Liver (tissue), 9 donors: ENCODE results near the gene FLT1. TPM values are rescaled to one million over a fixed set of nuclear protein-coding genes. Genes with fewer than 3 reads are reported as not detected.

Experiments
- DNase-seq: peaks from one replicate; pipeline ENCODE4 v3.0.0-alpha.2; 2017; ENCODE audit warnings: low spot score
- H3K27ac ChIP-seq, 2 donors: one replicate each; pipeline ENCODE4 v1.7.0; 2013; ENCODE audit warnings: inconsistent platforms in 2 of 2, low read length in 2 of 2, control low read depth in 1 of 2, low read depth in 1 of 2, mild to moderate bottlenecking in 1 of 2
- H3K27me3 ChIP-seq, 4 donors: one replicate each; pipeline versions ENCODE4 v1.6.1 to v1.7.0; 2013; ENCODE audit warnings: low read length in 3 of 4, inconsistent platforms in 1 of 4, mild to moderate bottlenecking in 1 of 4, moderate library complexity in 1 of 4; ENCODE audit not compliant: control insufficient read depth in 4 of 4, insufficient read depth in 4 of 4
- H3K36me3 ChIP-seq, 4 donors: one replicate each; pipeline versions ENCODE4 v1.6.1 to v1.7.0; 2013; ENCODE audit warnings: low read length in 3 of 4, mild to moderate bottlenecking in 3 of 4, low read depth in 1 of 4, moderate library complexity in 1 of 4; ENCODE audit not compliant: control insufficient read depth in 4 of 4, insufficient read depth in 3 of 4
- H3K4me1 ChIP-seq, 4 donors: one replicate each; pipeline versions ENCODE4 v1.6.1 to v1.7.0; 2013; ENCODE audit warnings: low read length in 3 of 4, mild to moderate bottlenecking in 3 of 4, moderate library complexity in 1 of 4; ENCODE audit not compliant: control insufficient read depth in 4 of 4, insufficient read depth in 4 of 4
- H3K4me3 ChIP-seq, 3 donors: one replicate each; pipeline versions ENCODE4 v1.6.1 to v1.7.0; 2013; ENCODE audit warnings: low read length in 3 of 3, control low read depth in 1 of 3, low read depth in 1 of 3, mild to moderate bottlenecking in 1 of 3
- H3K9ac ChIP-seq, 2 donors: one replicate each; pipeline ENCODE4 v1.7.0; 2013; ENCODE audit warnings: low read length in 2 of 2, mild to moderate bottlenecking in 2 of 2, moderate library complexity in 2 of 2, control low read depth in 1 of 2, low read depth in 1 of 2
- H3K9me3 ChIP-seq, 4 donors: one replicate each; pipeline versions ENCODE4 v1.6.1 to v1.7.0; 2013; ENCODE audit warnings: low read length in 3 of 4; ENCODE audit not compliant: control insufficient read depth in 4 of 4
- ATF3 ChIP-seq: IDR thresholded peaks from 2 replicates; pipeline ENCODE4 v1.6.1; 2016; ENCODE audit warnings: antibody characterized with exemption
- EGR1 ChIP-seq, 2 donors: IDR thresholded peaks; 2 replicates each; pipeline ENCODE4 v1.6.1; 2016 to 2018; ENCODE audit warnings: antibody characterized with exemption in 2 of 2, low read depth in 2 of 2
- FOXA2 ChIP-seq: IDR thresholded peaks from 2 replicates; pipeline ENCODE4 v1.6.1; 2016; ENCODE audit warnings: antibody characterized with exemption
- HNF4A ChIP-seq, 2 donors: conservative IDR thresholded peaks; 2 replicates each; pipeline ENCODE4 v1.6.1; 2016; ENCODE audit warnings: antibody characterized with exemption in 2 of 2, mild to moderate bottlenecking in 2 of 2
- JUND ChIP-seq, 2 donors: IDR thresholded peaks; 2 replicates each; pipeline ENCODE4 v1.6.1; 2016; ENCODE audit warnings: antibody characterized with exemption in 2 of 2
- MAX ChIP-seq: IDR thresholded peaks from 2 replicates; pipeline ENCODE4 v1.6.1; 2016; ENCODE audit warnings: antibody characterized with exemption
- NR2F2 ChIP-seq: IDR thresholded peaks from 2 replicates; pipeline ENCODE4 v1.6.1; 2016; ENCODE audit warnings: antibody characterized with exemption
- RAD21 ChIP-seq, 2 donors: IDR thresholded peaks; 2 replicates each; pipeline ENCODE4 v1.6.1; 2016; ENCODE audit warnings: antibody characterized with exemption in 2 of 2, mild to moderate bottlenecking in 2 of 2
- RXRA ChIP-seq, 2 donors: IDR thresholded peaks; 2 replicates each; pipeline ENCODE4 v1.6.1; 2017 to 2018; ENCODE audit warnings: antibody characterized with exemption in 2 of 2, mild to moderate bottlenecking in 1 of 2
- SP1 ChIP-seq: IDR thresholded peaks from 2 replicates; pipeline ENCODE4 v1.6.1; 2018; ENCODE audit warnings: antibody characterized with exemption, mild to moderate bottlenecking
- TAF1 ChIP-seq: conservative IDR thresholded peaks from 2 replicates; pipeline ENCODE4 v1.6.1; 2016; ENCODE audit warnings: antibody characterized with exemption, mild to moderate bottlenecking
- YY1 ChIP-seq: IDR thresholded peaks from 2 replicates; pipeline ENCODE4 v1.6.1; 2016; ENCODE audit warnings: antibody characterized with exemption, mild to moderate bottlenecking
- ZBTB33 ChIP-seq: IDR thresholded peaks from 2 replicates; pipeline ENCODE4 v1.6.1; 2016; ENCODE audit warnings: antibody characterized with exemption
- WGBS: extraction: QIAGEN DNeasy Blood & Tissue Kit; methylation state at CpG from one replicate; pipeline ENCODE4 v1.1.7; 2013; 5-methylcytosine and 5-hydroxymethylcytosine counted together
- polyA plus RNA-seq, 2 donors: library from polyadenylated mRNA; stranded (reverse) in 1 of 2; unstranded in 1 of 2; fragments of 200-250 nt in 1 of 2; fragments of >200 nt in 1 of 2; fragmentation: Nextera tagmentation in 1 of 2; extraction: Ambion mirVana in 1 of 2; gene quantifications; one replicate each; pipeline versions ENCODE4 v1.2.1 to v1.2.3, GENCODE V29; 2013 to 2015
- total RNA-seq, 2 donors: library from RNA; depleted of rRNA; stranded (reverse); fragments of >200 nt; gene quantifications; one replicate each; pipeline ENCODE4 v1.2.3, GENCODE V29; 2014
- TF ChIP-seq, protein P1 (sequence below): fragments of 150-350 bp; IDR thresholded peaks from 2 replicates; pipeline ENCODE4 v1.5.1; 2017; ENCODE audit warnings: improper control_type of control experiment, low read depth, low read length; ENCODE audit not compliant: missing input control
- TF ChIP-seq, protein P2 (sequence below): IDR thresholded peaks from 2 replicates; pipeline ENCODE4 v1.6.1; 2016; ENCODE audit warnings: antibody characterized with exemption, mild to moderate bottlenecking
- donor health status: healthy.
- donor health status: healthy.
- donor health status: healthy.
- donor health status: healthy.
- donor health status: healthy.

Gene FLT1
- total and polyA plus RNA-seq, 4 donors, result 4.1 to 19.7 (median 9.3) TPM

DNA sequence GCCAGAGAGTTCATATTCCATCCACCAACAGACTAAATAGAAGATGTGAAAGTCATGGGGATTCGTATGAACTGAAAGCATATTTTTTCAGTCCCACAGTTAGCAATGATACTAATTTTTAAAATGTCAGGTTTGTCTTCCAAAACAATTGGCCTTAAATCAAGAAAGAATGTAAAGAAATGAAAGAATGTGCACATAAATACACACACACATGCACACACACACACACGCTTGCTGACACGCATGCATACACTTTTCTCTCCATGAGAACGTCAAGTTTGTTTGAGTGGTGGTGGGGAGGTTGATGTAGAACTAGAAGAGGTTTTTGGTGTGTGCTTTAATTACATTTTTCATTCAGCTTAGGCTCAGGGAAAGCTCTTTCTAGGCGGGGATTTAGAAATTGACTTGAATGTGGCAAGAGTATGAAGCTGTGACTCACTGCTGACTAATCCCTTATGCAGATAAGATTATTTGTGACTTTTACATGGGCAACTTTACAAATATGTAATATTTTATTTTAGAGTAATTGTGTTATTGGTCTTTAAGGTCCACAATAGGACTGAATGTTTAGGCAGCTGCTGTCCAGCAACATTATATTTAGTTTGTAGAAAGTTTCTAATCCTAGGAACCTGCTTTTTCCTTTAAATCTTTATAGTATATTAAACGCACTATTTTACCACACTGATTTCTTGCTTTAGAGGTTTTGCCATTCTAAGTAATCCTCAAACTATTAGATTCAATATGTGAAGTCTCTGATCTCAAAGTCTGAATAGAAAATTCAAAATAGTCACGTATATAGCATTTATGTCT, 18.8 kb downstream of the FLT1 start:
- no peaks in the 10 kb centered on the region for H3K36me3 ChIP-seq
- no peaks in the 10 kb centered on the region for H3K27me3 ChIP-seq
- DNase-seq, result no peak
- no peak overlapping the region for H3K9ac ChIP-seq
- H3K27ac ChIP-seq, result no peak overlapping the region
- no peaks in the 10 kb centered on the region for H3K4me1 ChIP-seq
- H3K4me3 ChIP-seq, result no peak overlapping the region
- H3K9me3 ChIP-seq, result no peaks in the 10 kb centered on the region
- 80% methylated on average over 7 of the region's 7 CpGs for WGBS
- TF ChIP-seq, protein P1, sequence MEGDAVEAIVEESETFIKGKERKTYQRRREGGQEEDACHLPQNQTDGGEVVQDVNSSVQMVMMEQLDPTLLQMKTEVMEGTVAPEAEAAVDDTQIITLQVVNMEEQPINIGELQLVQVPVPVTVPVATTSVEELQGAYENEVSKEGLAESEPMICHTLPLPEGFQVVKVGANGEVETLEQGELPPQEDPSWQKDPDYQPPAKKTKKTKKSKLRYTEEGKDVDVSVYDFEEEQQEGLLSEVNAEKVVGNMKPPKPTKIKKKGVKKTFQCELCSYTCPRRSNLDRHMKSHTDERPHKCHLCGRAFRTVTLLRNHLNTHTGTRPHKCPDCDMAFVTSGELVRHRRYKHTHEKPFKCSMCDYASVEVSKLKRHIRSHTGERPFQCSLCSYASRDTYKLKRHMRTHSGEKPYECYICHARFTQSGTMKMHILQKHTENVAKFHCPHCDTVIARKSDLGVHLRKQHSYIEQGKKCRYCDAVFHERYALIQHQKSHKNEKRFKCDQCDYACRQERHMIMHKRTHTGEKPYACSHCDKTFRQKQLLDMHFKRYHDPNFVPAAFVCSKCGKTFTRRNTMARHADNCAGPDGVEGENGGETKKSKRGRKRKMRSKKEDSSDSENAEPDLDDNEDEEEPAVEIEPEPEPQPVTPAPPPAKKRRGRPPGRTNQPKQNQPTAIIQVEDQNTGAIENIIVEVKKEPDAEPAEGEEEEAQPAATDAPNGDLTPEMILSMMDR, result no peak
- TF ChIP-seq SP1 (no peak), RAD21 (IDR thresholded peaks at IDR 0.05) (no peak), RXRA (IDR thresholded peaks at IDR 0.05) (no peak), MAX (no peak), ATF3 (no peak), NR2F2 (no peak), YY1 (no peak), FOXA2 (no peak), HNF4A (conservative IDR thresholded peaks at IDR 0.05) (no peak), ZBTB33 (no peak), TAF1 (no peak), EGR1 (IDR thresholded peaks at IDR 0.05; ENCODE audit: low read depth in 2 of 2) (no peak), JUND (IDR thresholded peaks at IDR 0.05) (peak in 1 of 2 donors; percentile 55)
- TF ChIP-seq, protein P2, sequence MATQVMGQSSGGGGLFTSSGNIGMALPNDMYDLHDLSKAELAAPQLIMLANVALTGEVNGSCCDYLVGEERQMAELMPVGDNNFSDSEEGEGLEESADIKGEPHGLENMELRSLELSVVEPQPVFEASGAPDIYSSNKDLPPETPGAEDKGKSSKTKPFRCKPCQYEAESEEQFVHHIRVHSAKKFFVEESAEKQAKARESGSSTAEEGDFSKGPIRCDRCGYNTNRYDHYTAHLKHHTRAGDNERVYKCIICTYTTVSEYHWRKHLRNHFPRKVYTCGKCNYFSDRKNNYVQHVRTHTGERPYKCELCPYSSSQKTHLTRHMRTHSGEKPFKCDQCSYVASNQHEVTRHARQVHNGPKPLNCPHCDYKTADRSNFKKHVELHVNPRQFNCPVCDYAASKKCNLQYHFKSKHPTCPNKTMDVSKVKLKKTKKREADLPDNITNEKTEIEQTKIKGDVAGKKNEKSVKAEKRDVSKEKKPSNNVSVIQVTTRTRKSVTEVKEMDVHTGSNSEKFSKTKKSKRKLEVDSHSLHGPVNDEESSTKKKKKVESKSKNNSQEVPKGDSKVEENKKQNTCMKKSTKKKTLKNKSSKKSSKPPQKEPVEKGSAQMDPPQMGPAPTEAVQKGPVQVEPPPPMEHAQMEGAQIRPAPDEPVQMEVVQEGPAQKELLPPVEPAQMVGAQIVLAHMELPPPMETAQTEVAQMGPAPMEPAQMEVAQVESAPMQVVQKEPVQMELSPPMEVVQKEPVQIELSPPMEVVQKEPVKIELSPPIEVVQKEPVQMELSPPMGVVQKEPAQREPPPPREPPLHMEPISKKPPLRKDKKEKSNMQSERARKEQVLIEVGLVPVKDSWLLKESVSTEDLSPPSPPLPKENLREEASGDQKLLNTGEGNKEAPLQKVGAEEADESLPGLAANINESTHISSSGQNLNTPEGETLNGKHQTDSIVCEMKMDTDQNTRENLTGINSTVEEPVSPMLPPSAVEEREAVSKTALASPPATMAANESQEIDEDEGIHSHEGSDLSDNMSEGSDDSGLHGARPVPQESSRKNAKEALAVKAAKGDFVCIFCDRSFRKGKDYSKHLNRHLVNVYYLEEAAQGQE, result peak; percentile 48
